Erythroblast (primary cell): ENCODE results near the gene SLC4A1AP.

Experiments
- GATA1 ChIP-seq: IDR thresholded peaks from 2 replicates; pipeline ENCODE4 v1.6.1; 2011; ENCODE audit warnings: low read depth, mild to moderate bottlenecking, control low read depth, low read length, moderate library complexity
- POLR2A ChIP-seq: IDR thresholded peaks from 2 replicates; pipeline ENCODE4 v1.6.1; 2011; ENCODE audit warnings: mild to moderate bottlenecking, low read length

DNA sequence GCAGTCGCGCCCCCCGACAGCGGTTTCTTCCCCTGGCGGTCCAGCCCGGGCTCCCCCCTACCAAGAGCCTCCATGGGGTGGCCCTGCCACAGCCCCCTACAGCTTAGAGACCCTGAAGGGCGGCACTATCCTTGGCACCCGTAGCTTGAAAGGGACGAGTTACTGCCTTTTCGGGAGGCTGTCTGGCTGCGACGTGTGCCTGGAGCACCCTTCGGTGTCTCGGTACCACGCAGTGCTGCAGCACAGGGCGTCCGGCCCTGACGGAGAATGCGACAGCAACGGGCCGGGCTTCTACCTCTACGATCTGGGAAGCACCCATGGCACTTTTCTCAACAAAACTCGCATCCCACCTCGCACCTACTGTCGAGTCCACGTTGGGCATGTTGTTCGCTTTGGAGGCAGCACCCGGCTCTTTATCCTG is 475 bp downstream of the SLC4A1AP start:
- TF ChIP-seq POLR2A, result no peak
- no peak for TF ChIP-seq GATA1
